Neural crest cell (in vitro differentiated cells): ENCODE data around the gene SMARCAL1. TPM values are rescaled to one million over a fixed set of nuclear protein-coding genes. Genes with fewer than 3 reads are reported as not detected.
A peak's percentile ranks its signal among the peaks of the same experiment; 100 is the strongest.

Experiments
- DNase-seq: peaks from one replicate; pipeline ENCODE4 v3.0.0; 2021; ENCODE audit warnings: low read depth, mixed read lengths, low spot score
- H3K27ac Mint-ChIP-seq: one replicate; pipeline ENCODE4 v1.8.0; 2021; ENCODE audit warnings: mild to moderate bottlenecking, mixed read lengths; ENCODE audit not compliant: unreplicated experiment
- H3K27me3 Mint-ChIP-seq: 2 replicates; pipeline ENCODE4 v1.8.0; 2021; ENCODE audit warnings: low read depth, mild to moderate bottlenecking, mixed read lengths
- H3K36me3 Mint-ChIP-seq: 2 replicates; pipeline ENCODE4 v1.8.0; 2021; ENCODE audit warnings: low read depth, mild to moderate bottlenecking, mixed read lengths
- H3K4me1 Mint-ChIP-seq: 2 replicates; pipeline ENCODE4 v1.8.0; 2021; ENCODE audit warnings: mixed read lengths
- H3K4me3 Mint-ChIP-seq: one replicate; pipeline ENCODE4 v1.8.0; 2021; ENCODE audit warnings: mild to moderate bottlenecking, mixed read lengths
- H3K9me3 Mint-ChIP-seq: 2 replicates; pipeline ENCODE4 v1.8.0; 2021; ENCODE audit warnings: mixed read lengths
- CTCF ChIP-seq: fragments of 200-600 bp; sonication (generic); conservative IDR thresholded peaks from 2 replicates; pipeline ENCODE4 v1.5.0; 2021; ENCODE audit warnings: antibody characterized with exemption, mild to moderate bottlenecking
- total RNA-seq: library from RNA; stranded (reverse); gene quantifications from 2 replicates; pipeline ENCODE4 v1.2.1, GENCODE V29; 2021

Gene SMARCAL1
- total RNA-seq, 1 donor from 2014 or later: 30.6 TPM

- TF ChIP-seq CTCF: no peak
- no peaks in the 10 kb centered on the region for H3K27me3 Mint-ChIP-seq
- H3K27ac Mint-ChIP-seq: no peak overlapping the region
- no peaks in the 10 kb centered on the region for H3K9me3 Mint-ChIP-seq
- no peaks in the 10 kb centered on the region for H3K36me3 Mint-ChIP-seq
- peaks cover 21% of the 10 kb centered on the region for H3K4me1 Mint-ChIP-seq
- DNase-seq: no peak
- H3K4me3 Mint-ChIP-seq: peak overlapping the region; percentile 8
Observed at GRCh38 chr2:216493334-216493685, 81.0 kb downstream of the SMARCAL1 start.

GRCh38 chr2:216495656-216496055 is 83.4 kb downstream of the SMARCAL1 start:
- Mint-ChIP-seq H3K27me3 (no peaks in the 10 kb centered on the region), H3K4me1 (peaks cover 44% of the 10 kb centered on the region), H3K27ac (no peak overlapping the region), H3K9me3 (no peaks in the 10 kb centered on the region), H3K36me3 (peaks cover 20% of the 10 kb centered on the region), H3K4me3 (peak overlapping the region; percentile 28)
- no peak for DNase-seq
- no peak for TF ChIP-seq CTCF

- H3K4me1 Mint-ChIP-seq: peaks cover 48% of the 10 kb centered on the region
- no peak for TF ChIP-seq CTCF
- no peaks in the 10 kb centered on the region for H3K9me3 Mint-ChIP-seq
- H3K4me3 Mint-ChIP-seq: peak overlapping the region; percentile 99
- no peak for DNase-seq
- no peak overlapping the region for H3K27ac Mint-ChIP-seq
- H3K27me3 Mint-ChIP-seq: no peaks in the 10 kb centered on the region
- peaks cover 32% of the 10 kb centered on the region for H3K36me3 Mint-ChIP-seq
Observed at GRCh38 chr2:216497382-216498069, 85.2 kb downstream of the SMARCAL1 start.

GRCh38 chr2:216498070-216498378 is 85.7 kb downstream of the SMARCAL1 start:
- Mint-ChIP-seq H3K4me1 (peaks cover 52% of the 10 kb centered on the region), H3K27ac (peak overlapping the region; percentile 99)

GRCh38 chr2:216498379-216499352 is 86.4 kb downstream of the SMARCAL1 start, which contains the start of gene RPL37A:
RPL37A (plus strand) TSS chr2:216498844; CDS start chr2:216498875, 31 bp downstream.
- Mint-ChIP-seq H3K27ac (peak within 1 kb of the TSS; percentile 99), H3K9me3 (no peaks in the 10 kb centered on the region), H3K4me3 (peak within 1 kb of the TSS; percentile 99), H3K36me3 (peaks cover 37% of the 10 kb centered on the region), H3K4me1 (peaks cover 54% of the 10 kb centered on the region), H3K27me3 (no peaks in the 10 kb centered on the region)
- no peak for TF ChIP-seq CTCF
- DNase-seq: peak; percentile 86

More at GRCh38 chr2:216498070-216498378, 85.7 kb downstream of the SMARCAL1 start:
- TF ChIP-seq CTCF: no peak
- DNase-seq: no peak
- Mint-ChIP-seq H3K4me3 (peak overlapping the region; percentile 99), H3K9me3 (no peaks in the 10 kb centered on the region), H3K27me3 (no peaks in the 10 kb centered on the region), H3K36me3 (peaks cover 36% of the 10 kb centered on the region)
